ENCODE measurements around the gene VDR. TPM values are rescaled to one million over a fixed set of nuclear protein-coding genes. Genes with fewer than 3 reads are reported as not detected.
A peak's percentile ranks its signal among the peaks of the same experiment; 100 is the strongest.

The VDR gene
- total and polyA plus RNA-seq, 2 donors (not counting 1 experiment from before 2014, with no cell fraction given), result 16.2 to 24.4 TPM

GRCh38 chr12:47832263-47832933, 72.4 kb downstream of the VDR start:
- Histone ChIP-seq H3K36me3 (ENCODE audit: control insufficient read depth, insufficient read depth, low read length) (no peaks in the 10 kb centered on the region), H3K9me3 (ENCODE audit: control insufficient read depth, insufficient read depth, low read depth, low read length) (no peaks in the 10 kb centered on the region), H3K9ac (ENCODE audit: insufficient read depth, low read length) (no peak overlapping the region), H3K4me1 (ENCODE audit: control insufficient read depth, extremely low read depth, insufficient read depth, low read length) (peaks cover 9% of the 10 kb centered on the region), H3K4me2 (ENCODE audit: extremely low read depth, insufficient read depth, low read length) (no peak overlapping the region), H3K27ac (ENCODE audit: insufficient read depth, low read length) (no peak overlapping the region), H3K79me2 (ENCODE audit: control insufficient read depth, insufficient read depth, low read length) (no peaks in the 10 kb centered on the region), H4K20me1 (ENCODE audit: control insufficient read depth, extremely low read depth, insufficient read depth, low read length) (no peaks in the 10 kb centered on the region), H3K27me3 (ENCODE audit: control insufficient read depth, insufficient read depth, low read length) (no peaks in the 10 kb centered on the region), H2AFZ (ENCODE audit: low read length) (no peak overlapping the region), H3K4me3 (replicated peaks in 1 of 4; ENCODE audit: control extremely low read depth in 1 of 4, insufficient read depth in 1 of 4, low read depth in 3 of 4, low read length in 4 of 4) (no peak overlapping the region)
- DNase-seq (ENCODE audit: low read depth in 2 of 2), result no peak
- TF ChIP-seq, protein P1, sequence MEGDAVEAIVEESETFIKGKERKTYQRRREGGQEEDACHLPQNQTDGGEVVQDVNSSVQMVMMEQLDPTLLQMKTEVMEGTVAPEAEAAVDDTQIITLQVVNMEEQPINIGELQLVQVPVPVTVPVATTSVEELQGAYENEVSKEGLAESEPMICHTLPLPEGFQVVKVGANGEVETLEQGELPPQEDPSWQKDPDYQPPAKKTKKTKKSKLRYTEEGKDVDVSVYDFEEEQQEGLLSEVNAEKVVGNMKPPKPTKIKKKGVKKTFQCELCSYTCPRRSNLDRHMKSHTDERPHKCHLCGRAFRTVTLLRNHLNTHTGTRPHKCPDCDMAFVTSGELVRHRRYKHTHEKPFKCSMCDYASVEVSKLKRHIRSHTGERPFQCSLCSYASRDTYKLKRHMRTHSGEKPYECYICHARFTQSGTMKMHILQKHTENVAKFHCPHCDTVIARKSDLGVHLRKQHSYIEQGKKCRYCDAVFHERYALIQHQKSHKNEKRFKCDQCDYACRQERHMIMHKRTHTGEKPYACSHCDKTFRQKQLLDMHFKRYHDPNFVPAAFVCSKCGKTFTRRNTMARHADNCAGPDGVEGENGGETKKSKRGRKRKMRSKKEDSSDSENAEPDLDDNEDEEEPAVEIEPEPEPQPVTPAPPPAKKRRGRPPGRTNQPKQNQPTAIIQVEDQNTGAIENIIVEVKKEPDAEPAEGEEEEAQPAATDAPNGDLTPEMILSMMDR (conservative IDR thresholded peaks at IDR 0.05 in 1 of 2, IDR thresholded peaks at IDR 0.05 in 1 of 2; ENCODE audit: low read depth in 1 of 2, low read length in 2 of 2), result no peak
- no peak for TF ChIP-seq EZH2 (IDR thresholded peaks at IDR 0.05; ENCODE audit: low read length, missing control alignments)

- Histone ChIP-seq H3K9ac (ENCODE audit: insufficient read depth, low read length) (no peak overlapping the region), H3K4me2 (ENCODE audit: extremely low read depth, insufficient read depth, low read length) (no peak overlapping the region), H3K4me3 (replicated peaks in 1 of 4; ENCODE audit: control extremely low read depth in 1 of 4, insufficient read depth in 1 of 4, low read depth in 3 of 4, low read length in 4 of 4) (no peak overlapping the region), H3K36me3 (ENCODE audit: control insufficient read depth, insufficient read depth, low read length) (no peaks in the 10 kb centered on the region), H4K20me1 (ENCODE audit: control insufficient read depth, extremely low read depth, insufficient read depth, low read length) (no peaks in the 10 kb centered on the region), H3K4me1 (ENCODE audit: control insufficient read depth, extremely low read depth, insufficient read depth, low read length) (peaks cover 9% of the 10 kb centered on the region), H3K9me3 (ENCODE audit: control insufficient read depth, insufficient read depth, low read depth, low read length) (no peaks in the 10 kb centered on the region), H3K27me3 (ENCODE audit: control insufficient read depth, insufficient read depth, low read length) (no peaks in the 10 kb centered on the region), H3K79me2 (ENCODE audit: control insufficient read depth, insufficient read depth, low read length) (no peaks in the 10 kb centered on the region), H2AFZ (ENCODE audit: low read length) (no peak overlapping the region), H3K27ac (ENCODE audit: insufficient read depth, low read length) (no peak overlapping the region)
- no peak for TF ChIP-seq EZH2 (IDR thresholded peaks at IDR 0.05; ENCODE audit: low read length, missing control alignments)
- TF ChIP-seq, protein P1 (conservative IDR thresholded peaks at IDR 0.05 in 1 of 2, IDR thresholded peaks at IDR 0.05 in 1 of 2; ENCODE audit: low read depth in 1 of 2, low read length in 2 of 2), result no peak
- DNase-seq (ENCODE audit: low read depth in 2 of 2), result no peak
Measured at GRCh38 chr12:47829584-47829983, 75.2 kb downstream of the VDR start.

DNA sequence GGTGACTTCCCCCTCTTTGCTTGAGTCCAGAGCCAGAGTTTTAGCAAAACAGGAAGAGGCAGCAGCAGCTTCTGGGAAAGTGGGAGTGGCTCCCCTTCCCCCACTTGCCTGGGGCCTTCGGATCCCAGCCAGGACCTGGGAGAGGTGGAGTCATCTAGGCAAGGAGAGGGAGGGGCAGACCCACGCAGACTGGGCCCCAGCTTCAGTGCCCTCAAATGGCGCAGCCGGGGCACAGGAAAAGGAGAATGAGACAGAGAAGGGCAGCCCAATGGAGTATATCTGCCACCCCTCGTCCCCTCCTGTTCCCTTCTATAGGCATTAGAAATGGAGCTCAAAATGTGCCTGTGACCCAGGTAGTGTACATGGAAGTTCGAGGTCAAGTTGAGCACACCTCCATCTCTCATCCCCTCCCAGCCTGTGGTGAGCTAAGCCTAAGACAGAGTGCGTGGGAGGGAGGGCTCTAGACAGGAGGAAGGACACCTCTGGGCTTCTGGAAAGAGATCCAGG, 75.8 kb downstream of the VDR start:
- TF ChIP-seq EZH2 (IDR thresholded peaks at IDR 0.05; ENCODE audit: low read length, missing control alignments), result no peak
- TF ChIP-seq, protein P1 (conservative IDR thresholded peaks at IDR 0.05 in 1 of 2, IDR thresholded peaks at IDR 0.05 in 1 of 2; ENCODE audit: low read depth in 1 of 2, low read length in 2 of 2), result no peak
- Histone ChIP-seq H3K27me3 (ENCODE audit: control insufficient read depth, insufficient read depth, low read length) (no peaks in the 10 kb centered on the region), H3K4me2 (ENCODE audit: extremely low read depth, insufficient read depth, low read length) (no peak overlapping the region), H3K27ac (ENCODE audit: insufficient read depth, low read length) (peak overlapping the region; percentile 37), H2AFZ (ENCODE audit: low read length) (peak overlapping the region; percentile 60), H3K36me3 (ENCODE audit: control insufficient read depth, insufficient read depth, low read length) (no peaks in the 10 kb centered on the region), H3K4me1 (ENCODE audit: control insufficient read depth, extremely low read depth, insufficient read depth, low read length) (peaks cover 9% of the 10 kb centered on the region), H3K4me3 (replicated peaks in 1 of 4; ENCODE audit: control extremely low read depth in 1 of 4, insufficient read depth in 1 of 4, low read depth in 3 of 4, low read length in 4 of 4) (no peak overlapping the region), H3K9me3 (ENCODE audit: control insufficient read depth, insufficient read depth, low read depth, low read length) (no peaks in the 10 kb centered on the region), H3K9ac (ENCODE audit: insufficient read depth, low read length) (no peak overlapping the region), H4K20me1 (ENCODE audit: control insufficient read depth, extremely low read depth, insufficient read depth, low read length) (no peaks in the 10 kb centered on the region), H3K79me2 (ENCODE audit: control insufficient read depth, insufficient read depth, low read length) (no peaks in the 10 kb centered on the region)
- peak; percentile 57 to 70 for DNase-seq (ENCODE audit: low read depth in 2 of 2)
